HepG2 (cell line): ENCODE results near the gene TCF23. TPM values are rescaled to one million over a fixed set of nuclear protein-coding genes. Genes with fewer than 3 reads are reported as not detected.
A peak's percentile ranks its signal among the peaks of the same experiment; 100 is the strongest.

Experiments
- ATF7-NPFF ChIP-seq: sonication (generic); formaldehyde crosslinking; IDR thresholded peaks from 2 replicates; pipeline ENCODE4 v1.8.1; 2023; ENCODE audit warnings: mild to moderate bottlenecking, low read depth, missing genetic modification reagents, moderate library complexity
- HNF4G ChIP-seq, 2 experiments: sonication (generic) in 1 of 2; formaldehyde crosslinking in 1 of 2; IDR thresholded peaks; 2 replicates each; pipeline versions ENCODE4 v1.4.0 to v1.6.1; 2011 to 2020; ENCODE audit warnings: borderline replicate concordance in 2 of 2, low read depth in 2 of 2, mild to moderate bottlenecking in 2 of 2, low read length in 1 of 2, missing genetic modification reagents in 1 of 2, moderate library complexity in 1 of 2
- ZBTB25 ChIP-seq: IDR thresholded peaks from 2 replicates; pipeline ENCODE4 v1.6.1; 2018; ENCODE audit warnings: missing genetic modification reagents
- ZBTB43 ChIP-seq: sonication (generic); formaldehyde crosslinking; conservative IDR thresholded peaks from 2 replicates; pipeline ENCODE4 v1.4.0; 2020; ENCODE audit warnings: missing genetic modification reagents
- ZFAT ChIP-seq: sonication (generic); formaldehyde crosslinking; conservative IDR thresholded peaks from 2 replicates; pipeline ENCODE4 v1.8.1; 2023; ENCODE audit warnings: missing genetic modification reagents, inconsistent platforms
- ZNF207 ChIP-seq: fragments of 450-650 bp; IDR thresholded peaks from 2 replicates; pipeline ENCODE4 v1.6.1; 2016; ENCODE audit warnings: antibody characterized with exemption, borderline replicate concordance
- ZNF234 ChIP-seq: sonication (generic); formaldehyde crosslinking; conservative IDR thresholded peaks from 2 replicates; pipeline ENCODE4 v1.5.1; 2020; ENCODE audit warnings: mild to moderate bottlenecking, missing genetic modification reagents
- ZNF251 ChIP-seq: sonication (generic); formaldehyde crosslinking; IDR thresholded peaks from 2 replicates; pipeline ENCODE4 v1.9.0; 2021; ENCODE audit warnings: mild to moderate bottlenecking, missing genetic modification reagents
- ZNF282 ChIP-seq: fragments of 450-650 bp; IDR thresholded peaks from 2 replicates; pipeline ENCODE4 v1.6.1; 2018; ENCODE audit not compliant: partially characterized antibody
- ZNF343 ChIP-seq: sonication (generic); formaldehyde crosslinking; IDR thresholded peaks from 2 replicates; pipeline ENCODE4 v1.4.0; 2020; ENCODE audit warnings: mild to moderate bottlenecking, missing genetic modification reagents
- polyA plus RNA-seq, 8 experiments: library from polyadenylated mRNA; depleted of rRNA in 3 of 8; stranded (reverse) in 7 of 8; unstranded in 1 of 8; fragments of >200 nt; fragmentation: Illumina TruSeq in 4 of 8; extraction: Trizol in 4 of 8; gene quantifications; 2 replicates each; pipeline versions ENCODE4 v1.2.1 to v1.2.3, GENCODE V29; 2011 to 2016; ENCODE audit warnings: low read depth in 4 of 8, missing spikeins in 1 of 8, mixed read lengths in 1 of 8; ENCODE audit not compliant: insufficient read depth in 1 of 8
- total RNA-seq, 5 experiments: library from RNA; depleted of rRNA; stranded (reverse); fragments of >200 nt; fragmentation: Illumina TruSeq; extraction: Trizol; gene quantifications; 2 replicates each; pipeline ENCODE4 v1.2.3, GENCODE V29; 2016; ENCODE audit warnings: low read depth in 1 of 5
- TF ChIP-seq, protein P1 (sequence below): sonication (generic); formaldehyde crosslinking; IDR thresholded peaks from 2 replicates; pipeline ENCODE4 v1.4.0; 2020; ENCODE audit warnings: missing genetic modification reagents, mild to moderate bottlenecking, borderline replicate concordance
- TF ChIP-seq, protein P2 (sequence below): sonication (generic); formaldehyde crosslinking; IDR thresholded peaks from 2 replicates; pipeline ENCODE4 v1.5.0; 2020; ENCODE audit warnings: mild to moderate bottlenecking, missing genetic modification reagents, borderline replicate concordance
- TF ChIP-seq, protein P3 (sequence below): IDR thresholded peaks from 2 replicates; pipeline ENCODE4 v1.6.1; 2016; ENCODE audit warnings: missing compliant biosample characterization, missing genetic modification reagents, borderline replicate concordance
- TF ChIP-seq, protein P4 (sequence below): sonication (generic); formaldehyde crosslinking; IDR thresholded peaks from 2 replicates; pipeline ENCODE4 v1.8.1; 2023; ENCODE audit warnings: mild to moderate bottlenecking, missing genetic modification reagents

TCF23 gene
- total and polyA plus RNA-seq, 2 of the 13 experiments (the other 11 are each of a cell fraction or from before 2014, with no cell fraction given) = 0.02 to 1.4 TPM

DNA sequence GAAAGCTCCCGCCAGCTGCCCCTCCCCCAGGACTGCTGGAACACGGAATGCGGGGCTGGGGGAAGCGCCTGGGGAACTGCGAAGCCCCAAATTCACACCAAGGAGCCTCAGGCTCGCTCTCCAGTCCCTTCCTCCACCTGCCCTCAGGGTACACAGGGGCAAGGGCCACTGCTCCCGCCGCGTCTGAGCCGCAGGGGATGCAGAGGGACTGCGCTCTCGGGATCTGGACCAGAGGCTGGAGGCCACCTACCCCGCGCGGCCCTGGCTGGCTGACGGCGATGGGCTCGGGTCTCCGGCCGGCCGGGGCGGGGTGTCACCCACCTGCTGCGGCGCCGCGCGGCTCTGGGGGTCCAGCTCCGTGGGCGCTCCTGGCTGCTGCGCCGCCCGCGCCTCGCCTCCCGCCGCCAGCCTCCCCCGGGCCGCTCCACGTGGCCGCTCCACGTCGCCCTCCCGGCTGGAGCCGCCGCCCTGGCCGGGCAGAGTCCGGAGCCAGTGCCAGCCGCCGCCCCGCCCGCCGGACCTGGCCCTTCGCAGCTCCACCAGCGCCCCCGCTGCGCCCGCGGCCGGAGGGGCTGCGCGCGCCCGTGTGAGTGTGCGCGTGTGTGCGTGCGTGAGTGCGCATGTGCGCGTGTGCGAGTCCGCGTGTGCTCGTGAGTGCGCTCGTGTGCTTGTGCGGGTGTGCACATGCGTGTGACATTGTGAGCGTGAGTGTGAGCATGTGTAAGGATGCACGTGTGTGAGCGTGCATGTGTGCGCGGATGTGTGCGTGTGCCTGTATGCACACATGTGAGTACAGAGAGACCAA, 30.1 kb upstream of the TCF23 start, which contains the start of gene CGREF1 (continued):
- TF ChIP-seq, protein P1, sequence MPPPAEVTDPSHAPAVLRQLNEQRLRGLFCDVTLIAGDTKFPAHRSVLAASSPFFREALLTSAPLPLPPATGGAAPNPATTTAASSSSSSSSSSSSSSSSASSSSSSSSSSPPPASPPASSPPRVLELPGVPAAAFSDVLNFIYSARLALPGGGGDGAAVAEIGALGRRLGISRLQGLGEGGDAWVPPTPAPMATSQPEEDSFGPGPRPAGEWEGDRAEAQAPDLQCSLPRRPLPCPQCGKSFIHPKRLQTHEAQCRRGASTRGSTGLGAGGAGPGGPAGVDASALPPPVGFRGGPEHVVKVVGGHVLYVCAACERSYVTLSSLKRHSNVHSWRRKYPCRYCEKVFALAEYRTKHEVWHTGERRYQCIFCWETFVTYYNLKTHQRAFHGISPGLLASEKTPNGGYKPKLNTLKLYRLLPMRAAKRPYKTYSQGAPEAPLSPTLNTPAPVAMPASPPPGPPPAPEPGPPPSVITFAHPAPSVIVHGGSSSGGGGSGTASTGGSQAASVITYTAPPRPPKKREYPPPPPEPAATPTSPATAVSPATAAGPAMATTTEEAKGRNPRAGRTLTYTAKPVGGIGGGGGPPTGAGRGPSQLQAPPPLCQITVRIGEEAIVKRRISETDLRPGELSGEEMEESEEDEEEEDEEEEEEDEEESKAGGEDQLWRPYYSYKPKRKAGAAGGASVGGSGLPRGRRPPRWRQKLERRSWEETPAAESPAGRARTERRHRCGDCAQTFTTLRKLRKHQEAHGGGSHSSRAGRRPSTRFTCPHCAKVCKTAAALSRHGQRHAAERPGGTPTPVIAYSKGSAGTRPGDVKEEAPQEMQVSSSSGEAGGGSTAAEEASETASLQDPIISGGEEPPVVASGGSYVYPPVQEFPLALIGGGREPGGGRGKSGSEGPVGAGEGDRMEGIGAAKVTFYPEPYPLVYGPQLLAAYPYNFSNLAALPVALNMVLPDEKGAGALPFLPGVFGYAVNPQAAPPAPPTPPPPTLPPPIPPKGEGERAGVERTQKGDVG (CRISPR knock-in tag) = 0 out of 2 replicates have a peak, but pooled peaks have one; percentile 68
- TF ChIP-seq ZBTB25 (CRISPR knock-in tag) (no peak), ZNF234 (CRISPR knock-in tag) (no peak), ZFAT (no peak), ATF7-NPFF (CRISPR knock-in tag) (peak; percentile 71), ZNF343 (CRISPR knock-in tag) (no peak), ZNF282 (no peak), HNF4G (IDR thresholded peaks at IDR 0.05; ENCODE audit: borderline replicate concordance, low read depth, low read length) (no peak), HNF4G (CRISPR knock-in tag; IDR thresholded peaks at IDR 0.05; ENCODE audit: borderline replicate concordance, low read depth) (no peak), ZNF207 (no peak), ZNF251 (CRISPR knock-in tag) (no peak), ZBTB43 (CRISPR knock-in tag) (peak; percentile 89)
- TF ChIP-seq, protein P2, sequence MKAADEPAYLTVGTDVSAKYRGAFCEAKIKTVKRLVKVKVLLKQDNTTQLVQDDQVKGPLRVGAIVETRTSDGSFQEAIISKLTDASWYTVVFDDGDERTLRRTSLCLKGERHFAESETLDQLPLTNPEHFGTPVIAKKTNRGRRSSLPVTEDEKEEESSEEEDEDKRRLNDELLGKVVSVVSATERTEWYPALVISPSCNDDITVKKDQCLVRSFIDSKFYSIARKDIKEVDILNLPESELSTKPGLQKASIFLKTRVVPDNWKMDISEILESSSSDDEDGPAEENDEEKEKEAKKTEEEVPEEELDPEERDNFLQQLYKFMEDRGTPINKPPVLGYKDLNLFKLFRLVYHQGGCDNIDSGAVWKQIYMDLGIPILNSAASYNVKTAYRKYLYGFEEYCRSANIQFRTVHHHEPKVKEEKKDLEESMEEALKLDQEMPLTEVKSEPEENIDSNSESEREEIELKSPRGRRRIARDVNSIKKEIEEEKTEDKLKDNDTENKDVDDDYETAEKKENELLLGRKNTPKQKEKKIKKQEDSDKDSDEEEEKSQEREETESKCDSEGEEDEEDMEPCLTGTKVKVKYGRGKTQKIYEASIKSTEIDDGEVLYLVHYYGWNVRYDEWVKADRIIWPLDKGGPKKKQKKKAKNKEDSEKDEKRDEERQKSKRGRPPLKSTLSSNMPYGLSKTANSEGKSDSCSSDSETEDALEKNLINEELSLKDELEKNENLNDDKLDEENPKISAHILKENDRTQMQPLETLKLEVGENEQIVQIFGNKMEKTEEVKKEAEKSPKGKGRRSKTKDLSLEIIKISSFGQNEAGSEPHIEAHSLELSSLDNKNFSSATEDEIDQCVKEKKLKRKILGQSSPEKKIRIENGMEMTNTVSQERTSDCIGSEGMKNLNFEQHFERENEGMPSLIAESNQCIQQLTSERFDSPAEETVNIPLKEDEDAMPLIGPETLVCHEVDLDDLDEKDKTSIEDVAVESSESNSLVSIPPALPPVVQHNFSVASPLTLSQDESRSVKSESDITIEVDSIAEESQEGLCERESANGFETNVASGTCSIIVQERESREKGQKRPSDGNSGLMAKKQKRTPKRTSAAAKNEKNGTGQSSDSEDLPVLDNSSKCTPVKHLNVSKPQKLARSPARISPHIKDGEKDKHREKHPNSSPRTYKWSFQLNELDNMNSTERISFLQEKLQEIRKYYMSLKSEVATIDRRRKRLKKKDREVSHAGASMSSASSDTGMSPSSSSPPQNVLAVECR (CRISPR knock-in tag) = peak; percentile 53; the same call in 1 of the 2 replicates
- TF ChIP-seq, protein P3, sequence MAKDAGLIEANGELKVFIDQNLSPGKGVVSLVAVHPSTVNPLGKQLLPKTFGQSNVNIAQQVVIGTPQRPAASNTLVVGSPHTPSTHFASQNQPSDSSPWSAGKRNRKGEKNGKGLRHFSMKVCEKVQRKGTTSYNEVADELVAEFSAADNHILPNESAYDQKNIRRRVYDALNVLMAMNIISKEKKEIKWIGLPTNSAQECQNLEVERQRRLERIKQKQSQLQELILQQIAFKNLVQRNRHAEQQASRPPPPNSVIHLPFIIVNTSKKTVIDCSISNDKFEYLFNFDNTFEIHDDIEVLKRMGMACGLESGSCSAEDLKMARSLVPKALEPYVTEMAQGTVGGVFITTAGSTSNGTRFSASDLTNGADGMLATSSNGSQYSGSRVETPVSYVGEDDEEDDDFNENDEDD (CRISPR knock-in tag) = peak; percentile 57; the same call in 1 of the 2 replicates
- TF ChIP-seq, protein P4, sequence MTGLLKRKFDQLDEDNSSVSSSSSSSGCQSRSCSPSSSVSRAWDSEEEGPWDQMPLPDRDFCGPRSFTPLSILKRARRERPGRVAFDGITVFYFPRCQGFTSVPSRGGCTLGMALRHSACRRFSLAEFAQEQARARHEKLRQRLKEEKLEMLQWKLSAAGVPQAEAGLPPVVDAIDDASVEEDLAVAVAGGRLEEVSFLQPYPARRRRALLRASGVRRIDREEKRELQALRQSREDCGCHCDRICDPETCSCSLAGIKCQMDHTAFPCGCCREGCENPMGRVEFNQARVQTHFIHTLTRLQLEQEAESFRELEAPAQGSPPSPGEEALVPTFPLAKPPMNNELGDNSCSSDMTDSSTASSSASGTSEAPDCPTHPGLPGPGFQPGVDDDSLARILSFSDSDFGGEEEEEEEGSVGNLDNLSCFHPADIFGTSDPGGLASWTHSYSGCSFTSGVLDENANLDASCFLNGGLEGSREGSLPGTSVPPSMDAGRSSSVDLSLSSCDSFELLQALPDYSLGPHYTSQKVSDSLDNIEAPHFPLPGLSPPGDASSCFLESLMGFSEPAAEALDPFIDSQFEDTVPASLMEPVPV (CRISPR knock-in tag) = no peak
